AG09309 (cell line): ENCODE results near the gene CYP3A4.
"Not testable (repeated sequence)": the region's sequence is repeated elsewhere in the genome, so short reads cannot be mapped to it uniquely, and the experiment has no call there.

Source experiments
- DNase-seq: peaks from one replicate; pipeline ENCODE4 v3.0.0-alpha.2; 2010; ENCODE audit warnings: low read depth
- H3K4me3 ChIP-seq: 2 replicates; pipeline ENCODE4 v1.5.1; 2011; ENCODE audit warnings: mild to moderate bottlenecking, low read depth, low read length, moderate library complexity; ENCODE audit not compliant: control insufficient read depth
- TF ChIP-seq, protein P1 (sequence below): IDR thresholded peaks from 2 replicates; pipeline ENCODE4 v1.5.1; 2011; ENCODE audit warnings: mild to moderate bottlenecking, low read depth, low read length, inconsistent platforms; ENCODE audit not compliant: insufficient read depth, control insufficient read depth; ENCODE audit errors: missing control alignments

Gene CYP3A4

GRCh38 chr7:99806839-99807478 is 23.0 kb upstream of the CYP3A4 start:
- TF ChIP-seq, protein P1, sequence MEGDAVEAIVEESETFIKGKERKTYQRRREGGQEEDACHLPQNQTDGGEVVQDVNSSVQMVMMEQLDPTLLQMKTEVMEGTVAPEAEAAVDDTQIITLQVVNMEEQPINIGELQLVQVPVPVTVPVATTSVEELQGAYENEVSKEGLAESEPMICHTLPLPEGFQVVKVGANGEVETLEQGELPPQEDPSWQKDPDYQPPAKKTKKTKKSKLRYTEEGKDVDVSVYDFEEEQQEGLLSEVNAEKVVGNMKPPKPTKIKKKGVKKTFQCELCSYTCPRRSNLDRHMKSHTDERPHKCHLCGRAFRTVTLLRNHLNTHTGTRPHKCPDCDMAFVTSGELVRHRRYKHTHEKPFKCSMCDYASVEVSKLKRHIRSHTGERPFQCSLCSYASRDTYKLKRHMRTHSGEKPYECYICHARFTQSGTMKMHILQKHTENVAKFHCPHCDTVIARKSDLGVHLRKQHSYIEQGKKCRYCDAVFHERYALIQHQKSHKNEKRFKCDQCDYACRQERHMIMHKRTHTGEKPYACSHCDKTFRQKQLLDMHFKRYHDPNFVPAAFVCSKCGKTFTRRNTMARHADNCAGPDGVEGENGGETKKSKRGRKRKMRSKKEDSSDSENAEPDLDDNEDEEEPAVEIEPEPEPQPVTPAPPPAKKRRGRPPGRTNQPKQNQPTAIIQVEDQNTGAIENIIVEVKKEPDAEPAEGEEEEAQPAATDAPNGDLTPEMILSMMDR, result no peak
- no peak overlapping the region for H3K4me3 ChIP-seq
- DNase-seq, result no peak

DNA sequence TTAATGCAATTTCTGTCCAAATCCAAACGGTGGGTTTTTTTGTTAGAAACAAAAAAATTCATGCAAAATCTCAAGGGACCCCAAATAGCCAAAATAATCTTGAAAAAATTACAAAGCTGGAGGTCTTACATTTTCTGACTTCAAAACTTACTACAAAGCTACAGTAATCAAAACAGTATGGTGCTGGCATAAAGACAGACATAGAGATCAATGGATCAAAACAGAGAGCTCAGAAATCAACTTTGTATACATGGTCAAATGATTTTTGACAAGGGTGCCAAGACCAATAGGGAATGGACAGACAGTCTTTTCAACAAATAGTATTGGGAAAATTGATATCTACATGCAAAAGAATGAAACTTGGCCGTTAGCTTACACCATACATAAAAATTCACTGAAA is 21.7 kb upstream of the CYP3A4 start:
- DNase-seq, result no peak
- H3K4me3 ChIP-seq, result no peak overlapping the region
- TF ChIP-seq, protein P1, result no peak

DNA sequence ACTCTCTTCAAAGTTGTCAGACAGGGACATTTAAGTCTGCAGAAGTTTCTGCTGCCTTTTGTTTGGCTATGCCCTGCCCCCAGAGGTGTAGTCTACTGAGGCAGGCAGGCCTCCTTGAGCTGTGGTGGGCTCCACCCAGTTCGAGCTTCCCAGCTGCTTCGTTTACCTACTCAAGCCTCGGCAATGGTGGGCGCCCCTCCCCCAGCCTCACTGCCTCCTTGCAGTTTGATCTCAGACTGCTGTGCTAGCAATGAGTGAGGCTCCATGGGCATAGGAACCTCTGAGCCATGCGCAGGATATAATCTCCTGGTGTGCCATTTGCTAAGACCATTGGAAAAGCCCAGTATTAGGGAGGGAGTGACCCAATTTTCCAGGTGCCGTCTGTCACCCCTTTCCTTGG is 19.1 kb upstream of the CYP3A4 start:
- not testable (repeated sequence) for DNase-seq, H3K4me3 ChIP-seq

DNA sequence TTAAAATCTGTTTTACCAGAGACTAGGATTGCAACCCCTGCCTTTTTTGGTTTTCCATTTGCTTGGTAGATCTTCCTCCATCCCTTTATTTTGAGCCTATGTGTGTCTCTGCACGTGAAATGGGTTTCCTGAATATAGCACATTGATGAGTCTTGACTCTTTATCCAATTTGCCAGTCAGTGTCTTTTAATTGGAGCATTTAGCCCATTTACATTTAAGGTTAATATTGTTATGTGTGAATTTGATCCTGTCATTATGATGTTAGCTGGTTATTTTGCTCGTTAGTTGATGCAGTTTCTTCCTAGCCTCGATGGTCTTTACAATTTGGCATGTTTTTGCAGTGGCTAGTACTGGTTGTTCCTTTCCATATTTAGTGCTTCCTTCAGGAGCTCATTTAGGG is 17.4 kb upstream of the CYP3A4 start:
- H3K4me3 ChIP-seq, DNase-seq: not testable (repeated sequence)

DNA sequence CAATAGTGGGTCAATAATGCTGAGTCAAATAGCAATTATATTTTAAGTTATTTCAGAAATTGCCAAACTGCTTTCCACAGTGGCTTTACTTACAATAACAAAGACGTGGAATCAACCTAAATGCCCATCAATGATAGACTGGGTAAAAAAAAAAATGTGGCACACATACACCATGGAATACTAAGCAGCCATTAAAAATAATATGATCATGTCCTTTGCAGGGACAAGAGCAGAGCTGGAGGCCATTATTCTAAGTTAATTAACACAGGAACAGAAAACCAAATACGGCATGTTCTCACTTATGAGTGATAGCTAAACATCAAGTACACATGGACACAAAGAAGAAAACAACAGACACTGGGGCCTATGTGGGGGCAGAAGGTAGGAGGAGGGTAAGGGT is 15.0 kb upstream of the CYP3A4 start:
- no peak overlapping the region for H3K4me3 ChIP-seq
- no peak for DNase-seq
- TF ChIP-seq, protein P1, result no peak

DNA sequence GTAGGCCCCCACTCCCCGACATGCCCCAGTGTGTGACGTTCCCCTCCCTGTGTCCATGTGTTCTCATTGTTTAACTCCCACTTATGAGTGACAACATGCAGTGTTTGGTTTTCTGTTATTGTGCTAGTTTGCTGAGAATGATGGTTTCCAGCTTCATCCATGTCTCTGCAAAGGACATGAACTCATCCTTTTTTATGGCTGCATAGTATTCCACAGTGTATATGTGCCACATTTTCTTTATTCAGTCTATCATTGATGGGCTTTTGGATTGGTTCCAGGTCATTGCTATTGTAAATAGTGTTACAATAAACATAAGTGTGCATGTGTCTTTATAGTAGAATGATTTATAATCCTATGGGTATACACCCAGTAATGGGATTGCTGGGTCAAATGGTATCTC is 11.9 kb upstream of the CYP3A4 start:
- not testable (repeated sequence) for H3K4me3 ChIP-seq, DNase-seq

DNA sequence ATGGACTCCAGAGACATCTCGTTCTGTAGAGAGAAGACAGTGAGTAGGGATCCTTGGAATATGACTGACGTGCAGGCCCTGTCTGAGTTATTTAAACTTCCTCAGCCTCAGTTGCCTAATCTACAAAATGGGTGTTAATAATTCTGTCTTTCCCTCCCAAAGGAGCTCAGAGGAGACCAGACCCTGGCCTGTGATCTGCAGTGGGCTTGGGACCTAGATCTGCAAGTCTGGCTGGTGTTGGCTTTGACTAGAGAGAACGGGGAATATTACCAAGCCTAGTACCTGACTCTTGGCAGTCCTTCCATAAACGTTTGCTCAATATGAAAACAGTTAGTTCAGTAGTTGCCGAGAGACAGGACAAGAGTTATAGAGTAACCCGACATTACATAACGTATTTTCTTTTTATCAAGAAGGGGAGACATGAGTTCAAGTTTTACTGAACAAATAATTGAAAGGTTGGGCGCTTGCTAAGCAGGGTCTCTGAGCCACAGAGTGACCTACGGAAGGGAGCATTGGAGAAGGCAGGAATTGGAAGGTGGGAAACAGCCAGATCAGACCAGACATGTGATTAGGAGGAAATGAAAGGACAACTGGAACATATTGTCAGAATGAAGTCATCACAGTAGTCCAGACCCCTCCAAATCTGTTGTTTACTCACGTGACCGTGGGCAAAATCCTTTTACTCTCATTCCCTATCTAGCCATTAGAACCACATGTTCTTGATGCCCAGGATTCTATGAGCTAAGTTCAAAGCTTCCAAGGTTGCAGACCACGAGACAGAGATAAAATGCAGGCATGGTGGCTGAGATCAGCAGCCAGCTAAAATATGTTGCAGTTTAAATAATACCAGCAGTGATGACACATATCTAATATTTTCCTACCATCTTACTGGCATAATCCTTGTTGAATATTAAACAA is 10.9 kb upstream of the CYP3A4 start:
- no peak overlapping the region for H3K4me3 ChIP-seq
- DNase-seq, result no peak
- TF ChIP-seq, protein P1, result no peak

- TF ChIP-seq, protein P1, result no peak
- H3K4me3 ChIP-seq, result no peak overlapping the region
- no peak for DNase-seq
Observed at GRCh38 chr7:99793443-99793842, 9.5 kb upstream of the CYP3A4 start.
